IPS DF 4.7 (cell line): Measurements from ENCODE around the gene ZBTB7C.

Experiments used
- DNase-seq: peaks from one replicate; pipeline ENCODE4 v3.0.0-alpha.2; 2013; ENCODE audit warnings: low spot score; ENCODE audit errors: extremely low read depth

ZBTB7C gene

GRCh38 chr18:48355276-48356115, 53.7 kb downstream of the ZBTB7C start:
- no peak for DNase-seq

GRCh38 chr18:48354746-48355260, 54.4 kb downstream of the ZBTB7C start:
- DNase-seq, result no peak

- DNase-seq, result no peak
Measured at GRCh38 chr18:48352051-48352755, 57.0 kb downstream of the ZBTB7C start.

- no peak for DNase-seq
Measured at GRCh38 chr18:48351216-48352050, 57.8 kb downstream of the ZBTB7C start.

GRCh38 chr18:48348739-48349138, 60.4 kb downstream of the ZBTB7C start:
- no peak for DNase-seq

- DNase-seq, result no peak
Measured at GRCh38 chr18:48347756-48348326, 61.3 kb downstream of the ZBTB7C start.

- no peak for DNase-seq
Measured at GRCh38 chr18:48345596-48345995, 63.6 kb downstream of the ZBTB7C start.

GRCh38 chr18:48342581-48342980, 66.6 kb downstream of the ZBTB7C start:
- DNase-seq, result no peak

- DNase-seq, result no peak
Measured at GRCh38 chr18:48342125-48342524, 67.1 kb downstream of the ZBTB7C start.

GRCh38 chr18:48340560-48340959, 68.6 kb downstream of the ZBTB7C start:
- no peak for DNase-seq

GRCh38 chr18:48339692-48340091, 69.5 kb downstream of the ZBTB7C start:
- no peak for DNase-seq

GRCh38 chr18:48338915-48339314, 70.3 kb downstream of the ZBTB7C start:
- DNase-seq, result no peak

GRCh38 chr18:48337053-48337452, 72.1 kb downstream of the ZBTB7C start:
- no peak for DNase-seq

GRCh38 chr18:48336332-48336731, 72.9 kb downstream of the ZBTB7C start:
- DNase-seq, result no peak

GRCh38 chr18:48335829-48336228, 73.4 kb downstream of the ZBTB7C start:
- no peak for DNase-seq

- no peak for DNase-seq
Measured at GRCh38 chr18:48334845-48335244, 74.3 kb downstream of the ZBTB7C start.

GRCh38 chr18:48333563-48333962, 75.6 kb downstream of the ZBTB7C start:
- no peak for DNase-seq

GRCh38 chr18:48330016-48330991, 78.9 kb downstream of the ZBTB7C start:
- no peak for DNase-seq

- DNase-seq, result no peak
Measured at GRCh38 chr18:48328473-48329210, 80.5 kb downstream of the ZBTB7C start.
